ENCODE results near the gene CAPRIN2.

CAPRIN2 gene

GRCh38 chr12:30730011-30730410 lies 24.7 kb downstream of the CAPRIN2 start:
- no peak for DNase-seq (ENCODE audit: low read depth)
- H3K4me3 ChIP-seq (ENCODE audit: low read length) = no peak overlapping the region
- TF ChIP-seq CTCF (conservative IDR thresholded peaks at IDR 0.05; ENCODE audit: low read length) = no peak

GRCh38 chr12:30729547-30729946 lies 25.2 kb downstream of the CAPRIN2 start:
- no peak overlapping the region for H3K4me3 ChIP-seq (ENCODE audit: low read length)
- no peak for TF ChIP-seq CTCF (conservative IDR thresholded peaks at IDR 0.05; ENCODE audit: low read length)

GRCh38 chr12:30726647-30727046 lies 28.1 kb downstream of the CAPRIN2 start:
- TF ChIP-seq CTCF (conservative IDR thresholded peaks at IDR 0.05; ENCODE audit: low read length) = no peak
- no peak overlapping the region for H3K4me3 ChIP-seq (ENCODE audit: low read length)
- DNase-seq (ENCODE audit: low read depth) = no peak

More at GRCh38 chr12:30729547-30729946, 25.2 kb downstream of the CAPRIN2 start:
- DNase-seq (ENCODE audit: low read depth) = no peak

GRCh38 chr12:30725739-30726138 lies 29.0 kb downstream of the CAPRIN2 start:
- H3K4me3 ChIP-seq (ENCODE audit: low read length) = no peak overlapping the region
- TF ChIP-seq CTCF (conservative IDR thresholded peaks at IDR 0.05; ENCODE audit: low read length) = no peak; the same call in 1 of the 2 replicates
- peak; percentile 76 for DNase-seq (ENCODE audit: low read depth)

GRCh38 chr12:30719060-30719459 lies 35.7 kb downstream of the CAPRIN2 start:
- DNase-seq (ENCODE audit: low read depth) = peak; percentile 87
- no peak for TF ChIP-seq CTCF (conservative IDR thresholded peaks at IDR 0.05; ENCODE audit: low read length)

GRCh38 chr12:30707613-30708342 lies 47.0 kb downstream of the CAPRIN2 start:
- H3K4me3 ChIP-seq (ENCODE audit: low read length) = no peak overlapping the region
- no peak for TF ChIP-seq CTCF (conservative IDR thresholded peaks at IDR 0.05; ENCODE audit: low read length)
- no peak for DNase-seq (ENCODE audit: low read depth)

More at GRCh38 chr12:30719060-30719459, 35.7 kb downstream of the CAPRIN2 start:
- no peak overlapping the region for H3K4me3 ChIP-seq (ENCODE audit: low read length)

GRCh38 chr12:30706476-30706875 lies 48.3 kb downstream of the CAPRIN2 start:
- H3K4me3 ChIP-seq (ENCODE audit: low read length) = no peak overlapping the region
- DNase-seq (ENCODE audit: low read depth) = no peak
- TF ChIP-seq CTCF (conservative IDR thresholded peaks at IDR 0.05; ENCODE audit: low read length) = no peak
